ENCODE results near the gene FAM83D. TPM values are rescaled to one million over a fixed set of nuclear protein-coding genes. Genes with fewer than 3 reads are reported as not detected.

FAM83D gene
- total and polyA plus RNA-seq, 7 donors = 0.11 to 0.32 (median 0.12) TPM; not detected in 3

DNA sequence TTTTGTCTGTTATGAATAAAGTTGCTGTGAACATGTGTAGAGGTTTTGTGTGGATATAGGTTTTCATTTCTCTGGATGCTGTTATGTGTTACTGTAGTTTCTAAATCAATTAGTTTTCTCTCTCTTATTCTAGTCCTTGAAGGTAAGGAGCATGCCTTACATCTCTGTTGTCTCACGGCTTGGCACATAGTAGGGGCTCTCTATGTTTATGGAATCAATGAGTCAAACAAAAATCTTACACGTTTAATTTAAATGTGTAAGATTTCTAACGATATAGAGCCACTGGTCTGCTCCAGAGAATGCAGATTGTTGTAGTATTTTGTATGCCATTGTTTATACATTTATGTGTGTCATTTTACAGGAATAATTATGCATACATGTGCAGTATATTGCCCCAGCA lies 20.6 kb downstream of the FAM83D start:
- no peak for TF ChIP-seq CTCF (IDR thresholded peaks at IDR 0.05)

GRCh38 chr20:38947931-38948362 lies 21.7 kb downstream of the FAM83D start:
- ATAC-seq (no peak), DNase-seq (no peak)
- Histone ChIP-seq H3K27ac (no peak overlapping the region), H3K36me3 (ENCODE audit: insufficient read depth in 1 of 2, low read depth in 1 of 2) (no peaks in the 10 kb centered on the region), H3K9me3 (no peaks in the 10 kb centered on the region), H3K27me3 (ENCODE audit: insufficient read depth in 3 of 3, low read length in 2 of 3) (no peaks in the 10 kb centered on the region), H3K4me1 (no peaks in the 10 kb centered on the region), H3K4me3 (no peak overlapping the region)
- intact Hi-C loops (cut with DNase I) = no loop called here
- 75 to 85% (median 83%) methylated on average over 7 of the region's 7 CpGs for WGBS, 3 donors
- no peak for TF ChIP-seq CTCF (IDR thresholded peaks at IDR 0.05)

More for the DNA sequence above, 20.6 kb downstream of the FAM83D start:
- H3K4me3 ChIP-seq = no peak overlapping the region
- no peaks in the 10 kb centered on the region for H3K9me3 ChIP-seq
- no peaks in the 10 kb centered on the region for H3K27me3 ChIP-seq (ENCODE audit: insufficient read depth in 3 of 3, low read length in 2 of 3)
- H3K36me3 ChIP-seq (ENCODE audit: insufficient read depth in 1 of 2, low read depth in 1 of 2) = no peaks in the 10 kb centered on the region
- intact Hi-C loops (cut with DNase I) = no loop called here
- DNase-seq (no peak), ATAC-seq (no peak)
- H3K4me1 ChIP-seq = no peaks in the 10 kb centered on the region
- H3K27ac ChIP-seq = no peak overlapping the region
- 92 to 95% (median 95%) methylated on average over 3 of the region's 3 CpGs for WGBS, 3 donors

- Histone ChIP-seq H3K4me3 (no peak overlapping the region), H3K9me3 (no peaks in the 10 kb centered on the region), H3K4me1 (no peaks in the 10 kb centered on the region), H3K27ac (no peak overlapping the region), H3K36me3 (ENCODE audit: insufficient read depth in 1 of 2, low read depth in 1 of 2) (no peaks in the 10 kb centered on the region), H3K27me3 (ENCODE audit: insufficient read depth in 3 of 3, low read length in 2 of 3) (no peaks in the 10 kb centered on the region)
- intact Hi-C loops (cut with DNase I) = no loop called here
- ATAC-seq (no peak), DNase-seq (no peak)
- 81 to 98% (median 98%) methylated on average over 2 of the region's 2 CpGs for WGBS, 3 donors
- no peak for TF ChIP-seq CTCF (IDR thresholded peaks at IDR 0.05)
Observed at GRCh38 chr20:38950254-38950653, 24.0 kb downstream of the FAM83D start.

GRCh38 chr20:38951611-38952010 lies 25.4 kb downstream of the FAM83D start:
- Histone ChIP-seq H3K4me3 (no peak overlapping the region), H3K27ac (no peak overlapping the region), H3K9me3 (no peaks in the 10 kb centered on the region), H3K4me1 (no peaks in the 10 kb centered on the region), H3K27me3 (ENCODE audit: insufficient read depth in 3 of 3, low read length in 2 of 3) (no peaks in the 10 kb centered on the region), H3K36me3 (ENCODE audit: insufficient read depth in 1 of 2, low read depth in 1 of 2) (no peaks in the 10 kb centered on the region)
- DNase-seq (no peak), ATAC-seq (no peak)
- intact Hi-C loops (cut with DNase I) = no loop called here
- 94 to 96% (median 96%) methylated on average over 9 of the region's 9 CpGs for WGBS, 3 donors
- TF ChIP-seq CTCF (IDR thresholded peaks at IDR 0.05) = no peak

DNA sequence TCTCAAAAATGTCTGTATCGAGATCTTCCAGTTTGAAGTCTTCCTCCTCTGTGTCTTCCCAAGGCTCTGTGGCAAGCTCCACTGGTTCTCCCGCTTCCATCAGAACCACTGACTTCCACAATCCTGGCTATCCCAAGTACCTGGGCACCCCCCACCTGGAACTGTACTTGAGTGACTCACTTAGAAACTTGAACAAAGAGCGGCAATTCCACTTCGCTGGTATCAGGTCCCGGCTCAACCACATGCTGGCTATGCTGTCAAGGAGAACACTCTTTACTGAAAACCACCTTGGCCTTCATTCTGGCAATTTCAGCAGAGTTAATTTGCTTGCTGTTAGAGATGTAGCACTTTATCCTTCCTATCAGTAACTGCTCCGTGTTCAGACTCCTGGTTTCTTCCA lies 25.9 kb downstream of the FAM83D start:
- intact Hi-C loops (cut with DNase I) = no loop called here
- Histone ChIP-seq H3K4me1 (no peaks in the 10 kb centered on the region), H3K27ac (no peak overlapping the region), H3K27me3 (ENCODE audit: insufficient read depth in 3 of 3, low read length in 2 of 3) (no peaks in the 10 kb centered on the region), H3K9me3 (no peaks in the 10 kb centered on the region), H3K36me3 (ENCODE audit: insufficient read depth in 1 of 2, low read depth in 1 of 2) (no peaks in the 10 kb centered on the region), H3K4me3 (no peak overlapping the region)
- no peak for DNase-seq
- 96 to 97% (median 97%) methylated on average over 6 of the region's 6 CpGs for WGBS, 3 donors
- no peak for TF ChIP-seq CTCF (IDR thresholded peaks at IDR 0.05)
- ATAC-seq = no peak

Measured in psoas muscle (tissue), 8 donors.